CD14-positive monocyte (primary cell): ENCODE results near the gene POU2AF1. TPM values are rescaled to one million over a fixed set of nuclear protein-coding genes. Genes with fewer than 3 reads are reported as not detected.

Experiments
- DNase-seq, 3 donors: peaks; one replicate each; pipeline ENCODE4 v3.0.0-alpha.2; 2011 to 2022
- H2AFZ ChIP-seq: 2 replicates; pipeline ENCODE4 v1.6.0; 2012; ENCODE audit warnings: mild to moderate bottlenecking, low read depth, low read length, inconsistent platforms; ENCODE audit not compliant: insufficient read depth, poor library complexity, severe bottlenecking
- H3K27ac ChIP-seq, 2 donors: 1 replicate in 1 of 2; 2 replicates in 1 of 2; pipeline ENCODE4 v1.5.1; 2012 to 2013; ENCODE audit warnings: low read length in 2 of 2, control low read depth in 1 of 2, inconsistent platforms in 1 of 2, low read depth in 1 of 2, mild to moderate bottlenecking in 1 of 2
- H3K27me3 ChIP-seq, 2 donors: one replicate each; pipeline versions ENCODE4 v1.6.0 to v1.6.1; 2011 to 2013; ENCODE audit warnings: low read length in 2 of 2; ENCODE audit not compliant: control insufficient read depth in 2 of 2, insufficient read depth in 2 of 2
- H3K36me3 ChIP-seq, 2 donors: replicated peaks in 1 of 2; 1 replicate in 1 of 2; 2 replicates in 1 of 2; pipeline versions ENCODE4 v1.5.1 to v1.6.1; 2012 to 2013; ENCODE audit warnings: low read length in 2 of 2, control low read depth in 1 of 2, inconsistent platforms in 1 of 2, mild to moderate bottlenecking in 1 of 2; ENCODE audit not compliant: insufficient read depth in 2 of 2, control insufficient read depth in 1 of 2
- H3K4me1 ChIP-seq, 2 donors: 1 replicate in 1 of 2; 2 replicates in 1 of 2; pipeline versions ENCODE4 v1.5.1 to v1.6.1; 2012 to 2013; ENCODE audit warnings: low read length in 2 of 2, control low read depth in 1 of 2, inconsistent platforms in 1 of 2, mild to moderate bottlenecking in 1 of 2, moderate library complexity in 1 of 2; ENCODE audit not compliant: insufficient read depth in 2 of 2, control insufficient read depth in 1 of 2
- H3K4me2 ChIP-seq: replicated peaks from 2 replicates; pipeline ENCODE3; 2012; ENCODE audit warnings: low read length, moderate library complexity, mild to moderate bottlenecking; ENCODE audit not compliant: poor library complexity, severe bottlenecking; ENCODE audit errors: extremely low read depth
- H3K4me3 ChIP-seq, 3 experiments: fragments of 200-600 bp in 1 of 3; sonication (generic) in 1 of 3; replicated peaks in 1 of 3; 1 replicate in 2 of 3; 2 replicates in 1 of 3; pipeline ENCODE4 v1.5.1; 2011 to 2013; ENCODE audit warnings: low read length in 3 of 3, mild to moderate bottlenecking in 3 of 3, control low read depth in 2 of 3, low read depth in 2 of 3, inconsistent platforms in 1 of 3, moderate library complexity in 1 of 3
- H3K79me2 ChIP-seq: 2 replicates; pipeline ENCODE4 v1.6.0; 2012; ENCODE audit warnings: mild to moderate bottlenecking, control low read depth, inconsistent platforms, low read length, moderate library complexity; ENCODE audit not compliant: insufficient read depth
- H3K9ac ChIP-seq: 2 replicates; pipeline ENCODE4 v1.6.0; 2017; ENCODE audit warnings: low read length, mild to moderate bottlenecking; ENCODE audit not compliant: insufficient read depth, poor library complexity, severe bottlenecking
- H3K9me3 ChIP-seq, 2 donors: replicated peaks in 1 of 2; 1 replicate in 1 of 2; 2 replicates in 1 of 2; pipeline versions ENCODE4 v1.5.1 to v1.6.1; 2012 to 2013; ENCODE audit warnings: low read length in 2 of 2, control low read depth in 1 of 2; ENCODE audit not compliant: control insufficient read depth in 1 of 2, insufficient read depth in 1 of 2
- H4K20me1 ChIP-seq: 2 replicates; pipeline ENCODE4 v1.6.0; 2012; ENCODE audit warnings: mild to moderate bottlenecking, low read length, control low read depth, moderate library complexity; ENCODE audit not compliant: insufficient read depth
- H3K27ac Mint-ChIP-seq, 7 donors: one replicate each; pipeline ENCODE4 v1.8.0; 2020; ENCODE audit warnings: mild to moderate bottlenecking in 7 of 7, mixed read lengths in 7 of 7, moderate library complexity in 6 of 7, inconsistent platforms in 2 of 7
- H3K27me3 Mint-ChIP-seq, 3 donors: one replicate each; pipeline ENCODE4 v1.8.0; 2021 to 2022; ENCODE audit warnings: low read depth in 3 of 3, mild to moderate bottlenecking in 3 of 3, mixed read lengths in 3 of 3, moderate library complexity in 3 of 3, inconsistent platforms in 1 of 3
- H3K36me3 Mint-ChIP-seq, 2 donors: one replicate each; pipeline ENCODE4 v1.8.0; 2020; ENCODE audit warnings: mixed read lengths in 2 of 2, inconsistent platforms in 1 of 2, mild to moderate bottlenecking in 1 of 2
- H3K4me1 Mint-ChIP-seq: one replicate; pipeline ENCODE4 v1.8.0; 2020; ENCODE audit warnings: mild to moderate bottlenecking, mixed read lengths
- H3K4me3 Mint-ChIP-seq, 2 donors: one replicate each; pipeline ENCODE4 v1.8.0; 2020; ENCODE audit warnings: mild to moderate bottlenecking in 2 of 2, mixed read lengths in 2 of 2, moderate library complexity in 1 of 2
- H3K9me3 Mint-ChIP-seq, 7 donors: one replicate each; pipeline ENCODE4 v1.8.0; 2020 to 2022; ENCODE audit warnings: mixed read lengths in 7 of 7, mild to moderate bottlenecking in 6 of 7, moderate library complexity in 6 of 7, inconsistent platforms in 2 of 7
- WGBS: methylation state at CpG from one replicate; pipeline ENCODE4 v1.1.5; 2013; ENCODE audit warnings: missing lambda C conversion rate; ENCODE audit not compliant: insufficient coverage; 5-methylcytosine and 5-hydroxymethylcytosine counted together
- intact Hi-C, 2 donors: fragments of 100-400 bp; cut with micrococcal nuclease; formaldehyde crosslinking; loops; one replicate each; pipeline versions ENCODE4 v1.15.0 to v1.15.1; 2023
- polyA plus RNA-seq, 3 donors: library from polyadenylated mRNA; depleted of rRNA in 1 of 3; unstranded in 2 of 3; stranded (reverse) in 1 of 3; fragments of 300-500 nt in 2 of 3; fragments of >200 nt in 1 of 3; fragmentation: Illumina TruSeq in 2 of 3; gene quantifications; 1 replicate in 2 of 3; 2 replicates in 1 of 3; pipeline ENCODE4 v1.2.3, GENCODE V29; 2012 to 2021
- TF ChIP-seq, protein P1 (sequence below): fragments of 200-600 bp; IDR thresholded peaks from one replicate; pipeline ENCODE4 v1.8.0; 2022; ENCODE audit warnings: antibody characterized with exemption, mild to moderate bottlenecking

Gene POU2AF1
- polyA plus RNA-seq, 3 donors, result 0.07 to 0.12 (median 0.09) TPM

DNA sequence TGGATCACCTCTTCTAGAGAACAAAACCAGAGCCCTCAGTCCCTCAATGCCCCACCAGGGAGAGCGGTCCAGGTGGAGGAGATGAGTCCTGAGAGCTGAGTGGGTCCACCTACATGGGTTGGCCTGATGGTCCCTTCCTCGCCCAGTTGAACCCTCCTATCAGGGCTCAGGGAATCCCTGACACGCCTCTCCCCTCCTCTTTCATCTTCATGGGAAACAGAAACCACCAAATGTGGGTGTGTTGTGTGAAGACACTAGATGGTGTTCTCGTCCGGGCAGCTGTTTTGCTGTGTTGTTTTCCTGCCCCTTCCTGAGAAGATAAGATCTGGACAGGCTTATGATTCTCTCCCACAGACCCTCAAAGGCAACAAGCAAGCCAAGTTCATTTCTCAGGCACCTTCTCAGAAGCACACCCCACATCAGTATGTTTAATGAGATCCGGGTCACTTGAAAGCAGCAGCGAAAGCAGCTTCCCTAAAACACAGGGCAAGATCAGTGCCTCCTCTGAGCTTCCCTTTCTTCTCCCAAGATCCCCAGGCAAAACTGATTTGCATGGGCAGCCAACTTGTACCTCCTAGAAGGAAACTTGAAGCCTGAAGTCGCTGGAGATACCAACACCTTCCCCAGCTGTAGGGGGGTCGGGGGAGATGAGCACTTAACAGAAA is 35.3 kb upstream of the POU2AF1 start:
- H4K20me1 ChIP-seq, result no peaks in the 10 kb centered on the region
- H3K4me3 ChIP-seq, result peak overlapping the region; percentile 6 to 68 (median 67)
- H3K4me2 ChIP-seq, result peak overlapping the region; percentile 66
- DNase-seq, result no peak
- Mint-ChIP-seq H3K36me3 (no peaks in the 10 kb centered on the region), H3K4me1 (peaks cover 29% of the 10 kb centered on the region), H3K4me3 (peak overlapping the region; percentile 81 to 97), H3K27ac (peak overlapping the region in 3 of 7 donors; percentile 37 to 92 (median 80)), H3K9me3 (peaks cover 0 to 2% (median 0%) of the 10 kb centered on the region in 7 donors), H3K27me3 (peaks cover 2 to 7% (median 2%) of the 10 kb centered on the region in 3 donors)
- H3K79me2 ChIP-seq, result no peaks in the 10 kb centered on the region
- TF ChIP-seq, protein P1, sequence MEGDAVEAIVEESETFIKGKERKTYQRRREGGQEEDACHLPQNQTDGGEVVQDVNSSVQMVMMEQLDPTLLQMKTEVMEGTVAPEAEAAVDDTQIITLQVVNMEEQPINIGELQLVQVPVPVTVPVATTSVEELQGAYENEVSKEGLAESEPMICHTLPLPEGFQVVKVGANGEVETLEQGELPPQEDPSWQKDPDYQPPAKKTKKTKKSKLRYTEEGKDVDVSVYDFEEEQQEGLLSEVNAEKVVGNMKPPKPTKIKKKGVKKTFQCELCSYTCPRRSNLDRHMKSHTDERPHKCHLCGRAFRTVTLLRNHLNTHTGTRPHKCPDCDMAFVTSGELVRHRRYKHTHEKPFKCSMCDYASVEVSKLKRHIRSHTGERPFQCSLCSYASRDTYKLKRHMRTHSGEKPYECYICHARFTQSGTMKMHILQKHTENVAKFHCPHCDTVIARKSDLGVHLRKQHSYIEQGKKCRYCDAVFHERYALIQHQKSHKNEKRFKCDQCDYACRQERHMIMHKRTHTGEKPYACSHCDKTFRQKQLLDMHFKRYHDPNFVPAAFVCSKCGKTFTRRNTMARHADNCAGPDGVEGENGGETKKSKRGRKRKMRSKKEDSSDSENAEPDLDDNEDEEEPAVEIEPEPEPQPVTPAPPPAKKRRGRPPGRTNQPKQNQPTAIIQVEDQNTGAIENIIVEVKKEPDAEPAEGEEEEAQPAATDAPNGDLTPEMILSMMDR, result no peak
- intact Hi-C loops, result no loop called here
- no peaks in the 10 kb centered on the region for H3K27me3 ChIP-seq
- H3K9ac ChIP-seq, result peak overlapping the region; percentile 54
- peak overlapping the region in 1 of 2 donors; percentile 58 for H3K27ac ChIP-seq
- no peaks in the 10 kb centered on the region for H3K36me3 ChIP-seq
- WGBS, result 8% methylated on average over 2 of the region's 9 CpGs
- H3K4me1 ChIP-seq, result peaks cover 8 to 26% of the 10 kb centered on the region in 2 donors
- no peaks in the 10 kb centered on the region for H3K9me3 ChIP-seq
- peak overlapping the region; percentile 84 for H2AFZ ChIP-seq

- peak overlapping the region; percentile 84 for H2AFZ ChIP-seq
- TF ChIP-seq, protein P1, result no peak
- DNase-seq, result no peak
- no peaks in the 10 kb centered on the region for H3K9me3 ChIP-seq
- 92% methylated on average over 2 of the region's 7 CpGs for WGBS
- no peaks in the 10 kb centered on the region for H3K36me3 ChIP-seq
- no peak overlapping the region for H3K9ac ChIP-seq
- H3K4me3 Mint-ChIP-seq, result no peak overlapping the region
- no peaks in the 10 kb centered on the region for H3K27me3 ChIP-seq
- H4K20me1 ChIP-seq, result no peaks in the 10 kb centered on the region
- peaks cover 2 to 5% (median 2%) of the 10 kb centered on the region in 3 donors for H3K27me3 Mint-ChIP-seq
- peaks cover 35% of the 10 kb centered on the region for H3K4me1 Mint-ChIP-seq
- no peak overlapping the region for H3K27ac ChIP-seq
- peaks cover 12 to 31% of the 10 kb centered on the region in 2 donors for H3K4me1 ChIP-seq
- no peaks in the 10 kb centered on the region for H3K79me2 ChIP-seq
- peaks cover 0 to 2% (median 0%) of the 10 kb centered on the region in 7 donors for H3K9me3 Mint-ChIP-seq
- H3K36me3 Mint-ChIP-seq, result no peaks in the 10 kb centered on the region
- H3K4me3 ChIP-seq, result no peak overlapping the region
- no peak overlapping the region for H3K27ac Mint-ChIP-seq
- intact Hi-C loops, result no loop called here
- peak overlapping the region; percentile 66 for H3K4me2 ChIP-seq
Observed at GRCh38 chr11:111413849-111414248, 34.8 kb upstream of the POU2AF1 start.
